Body of pancreas (tissue), 4 donors: ENCODE data around the gene AP1M2.

Source experiments
- POLR2A ChIP-seq, 3 donors: fragments of 450-650 bp; IDR thresholded peaks; one replicate each; pipeline ENCODE4 v1.6.1; 2016; ENCODE audit warnings: antibody characterized with exemption in 3 of 3, mild to moderate bottlenecking in 2 of 3
- TF ChIP-seq, protein P1 (sequence below), 7 experiments: fragments of 450-650 bp in 4 of 7; fragments of 200-600 bp in 3 of 7; sonication (generic) in 3 of 7; IDR thresholded peaks; one replicate each; pipeline ENCODE4 v1.5.1; 2016 to 2019; ENCODE audit warnings: antibody characterized with exemption in 7 of 7

DNA sequence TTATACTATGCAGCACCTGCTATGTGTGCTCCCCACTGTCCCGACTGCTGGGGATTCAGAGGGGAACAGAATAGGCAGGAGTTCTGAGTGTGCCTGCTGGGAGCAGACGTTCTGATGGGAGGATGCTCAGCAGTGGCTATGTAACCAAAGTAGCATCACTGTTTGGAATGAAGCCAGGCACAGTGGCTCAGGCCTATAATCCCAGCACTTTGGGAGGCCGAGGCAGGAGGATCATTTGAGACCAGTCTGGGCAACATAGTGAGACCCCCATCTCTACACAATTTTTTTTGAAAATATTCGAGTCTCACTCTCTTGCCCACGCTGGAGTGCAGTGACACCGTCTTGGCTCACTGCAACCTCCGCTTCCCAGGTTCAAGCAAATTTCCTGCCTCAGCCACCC lies 37.4 kb downstream of the AP1M2 start:
- TF ChIP-seq POLR2A (IDR thresholded peaks at IDR 0.05), result no peak
- TF ChIP-seq, protein P1, sequence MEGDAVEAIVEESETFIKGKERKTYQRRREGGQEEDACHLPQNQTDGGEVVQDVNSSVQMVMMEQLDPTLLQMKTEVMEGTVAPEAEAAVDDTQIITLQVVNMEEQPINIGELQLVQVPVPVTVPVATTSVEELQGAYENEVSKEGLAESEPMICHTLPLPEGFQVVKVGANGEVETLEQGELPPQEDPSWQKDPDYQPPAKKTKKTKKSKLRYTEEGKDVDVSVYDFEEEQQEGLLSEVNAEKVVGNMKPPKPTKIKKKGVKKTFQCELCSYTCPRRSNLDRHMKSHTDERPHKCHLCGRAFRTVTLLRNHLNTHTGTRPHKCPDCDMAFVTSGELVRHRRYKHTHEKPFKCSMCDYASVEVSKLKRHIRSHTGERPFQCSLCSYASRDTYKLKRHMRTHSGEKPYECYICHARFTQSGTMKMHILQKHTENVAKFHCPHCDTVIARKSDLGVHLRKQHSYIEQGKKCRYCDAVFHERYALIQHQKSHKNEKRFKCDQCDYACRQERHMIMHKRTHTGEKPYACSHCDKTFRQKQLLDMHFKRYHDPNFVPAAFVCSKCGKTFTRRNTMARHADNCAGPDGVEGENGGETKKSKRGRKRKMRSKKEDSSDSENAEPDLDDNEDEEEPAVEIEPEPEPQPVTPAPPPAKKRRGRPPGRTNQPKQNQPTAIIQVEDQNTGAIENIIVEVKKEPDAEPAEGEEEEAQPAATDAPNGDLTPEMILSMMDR (IDR thresholded peaks at IDR 0.05), result no peak
